Measurements from ENCODE around the gene KIAA1191. TPM values are rescaled to one million over a fixed set of nuclear protein-coding genes. Genes with fewer than 3 reads are reported as not detected.

The KIAA1191 gene
- total and polyA plus RNA-seq, 9 of the 15 experiments (the other 6 are each of a cell fraction or from before 2014, with no cell fraction given): 31.0 to 80.2 (median 45.7) TPM

DNA sequence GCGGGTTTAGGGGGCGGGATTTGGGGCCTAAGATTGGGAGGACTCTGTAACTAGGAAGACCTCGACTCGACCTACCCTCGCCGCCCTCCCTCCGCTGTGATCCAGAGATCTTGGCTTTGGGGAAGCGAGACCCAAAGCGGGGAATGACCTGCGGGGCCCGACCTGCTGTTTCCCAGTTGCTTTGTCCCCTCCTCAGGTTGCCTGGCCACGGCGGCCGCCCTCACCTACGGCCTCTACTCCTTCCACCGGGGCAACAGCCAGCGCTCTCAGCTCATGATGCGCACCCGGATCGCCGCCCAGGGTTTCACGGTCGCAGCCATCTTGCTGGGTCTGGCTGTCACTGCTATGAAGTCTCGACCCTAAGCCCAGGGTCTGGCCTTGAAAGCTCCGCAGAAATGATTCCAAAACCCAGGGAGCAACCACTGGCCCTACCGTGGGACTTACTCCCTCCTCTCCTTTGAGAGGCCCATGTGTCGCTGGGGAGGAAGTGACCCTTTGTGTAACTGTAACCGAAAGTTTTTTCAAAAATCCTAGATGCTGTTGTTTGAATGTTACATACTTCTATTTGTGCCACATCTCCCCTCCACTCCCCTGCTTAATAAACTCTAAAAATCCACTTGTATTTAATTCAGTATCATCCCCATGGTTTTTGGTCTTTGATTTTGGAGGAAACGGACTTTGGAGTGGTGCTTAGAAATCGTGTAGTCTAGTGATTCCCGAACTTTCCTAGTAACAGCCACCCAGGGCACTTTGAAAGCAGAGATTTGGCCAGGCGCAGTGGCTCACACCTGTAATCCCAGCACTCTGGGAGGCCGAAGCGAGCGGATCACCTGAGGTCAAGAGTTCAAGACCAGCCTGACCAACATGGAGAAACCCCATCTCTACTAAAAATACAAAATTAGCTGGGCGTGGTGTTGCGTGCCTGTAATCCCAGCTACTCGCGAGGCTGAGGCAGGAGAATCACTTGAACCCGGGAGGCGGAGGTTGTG, 27.9 kb upstream of the KIAA1191 start (continued):
- TF ChIP-seq BCLAF1 (IDR thresholded peaks at IDR 0.05; ENCODE audit: borderline replicate concordance in 1 of 2, control insufficient read depth in 1 of 2, low read depth in 2 of 2, low read length in 1 of 2) (no peak), MED1 (CRISPR knock-in tag; IDR thresholded peaks at IDR 0.05; ENCODE audit: borderline replicate concordance) (no peak), ZNF655 (CRISPR knock-in tag; IDR thresholded peaks at IDR 0.05) (no peak), TAL1 (IDR thresholded peaks at IDR 0.05) (no peak), ZNF589 (CRISPR knock-in tag; IDR thresholded peaks at IDR 0.05; ENCODE audit: low read depth) (0 out of 2 replicates have a peak, but pooled peaks have one; percentile 40), ZNF668 (CRISPR knock-in tag; IDR thresholded peaks at IDR 0.05) (no peak), NR3C1 (CRISPR knock-in tag; IDR thresholded peaks at IDR 0.05) (no peak), RAD21 (CRISPR knock-in tag; conservative IDR thresholded peaks at IDR 0.05 in 1 of 2, IDR thresholded peaks at IDR 0.05 in 1 of 2) (no peak; a peak in 1 of 4 replicates), HSF4 (CRISPR knock-in tag; IDR thresholded peaks at IDR 0.05; ENCODE audit: borderline replicate concordance) (no peak), VEZF1 (CRISPR knock-in tag; IDR thresholded peaks at IDR 0.05) (no peak; the same call in 1 of the 2 replicates)
- TF ChIP-seq, protein P1, sequence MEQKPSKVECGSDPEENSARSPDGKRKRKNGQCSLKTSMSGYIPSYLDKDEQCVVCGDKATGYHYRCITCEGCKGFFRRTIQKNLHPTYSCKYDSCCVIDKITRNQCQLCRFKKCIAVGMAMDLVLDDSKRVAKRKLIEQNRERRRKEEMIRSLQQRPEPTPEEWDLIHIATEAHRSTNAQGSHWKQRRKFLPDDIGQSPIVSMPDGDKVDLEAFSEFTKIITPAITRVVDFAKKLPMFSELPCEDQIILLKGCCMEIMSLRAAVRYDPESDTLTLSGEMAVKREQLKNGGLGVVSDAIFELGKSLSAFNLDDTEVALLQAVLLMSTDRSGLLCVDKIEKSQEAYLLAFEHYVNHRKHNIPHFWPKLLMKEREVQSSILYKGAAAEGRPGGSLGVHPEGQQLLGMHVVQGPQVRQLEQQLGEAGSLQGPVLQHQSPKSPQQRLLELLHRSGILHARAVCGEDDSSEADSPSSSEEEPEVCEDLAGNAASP (IDR thresholded peaks at IDR 0.05): no peak
